NCI-H226 (cell line): ENCODE results near the gene CDK6.
A peak's percentile ranks its signal among the peaks of the same experiment; 100 is the strongest.
"Not testable (repeated sequence)": the region's sequence is repeated elsewhere in the genome, so short reads cannot be mapped to it uniquely, and the experiment has no call there.

Experiments
- DNase-seq: peaks from one replicate; pipeline ENCODE4 v3.0.0-alpha.2; 2015

Gene CDK6

DNA sequence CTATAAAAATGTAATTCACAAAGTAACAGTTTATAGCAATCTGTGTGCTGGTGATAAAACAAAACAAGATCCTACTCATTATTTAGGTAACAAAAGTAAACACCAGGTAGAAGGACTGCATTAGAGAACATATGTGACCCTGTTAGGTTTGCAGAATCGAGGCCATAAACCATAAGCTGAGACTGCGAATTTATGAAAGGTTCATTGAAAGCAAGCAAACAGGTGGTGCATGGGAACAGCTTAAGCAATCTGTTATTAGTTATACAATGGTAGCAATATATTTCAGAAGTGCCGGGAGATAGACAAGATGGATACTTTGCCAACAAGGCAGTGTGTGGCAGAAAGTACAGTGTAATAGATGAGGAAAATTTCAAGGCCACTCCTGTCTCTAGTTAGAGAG lies 222.7 kb downstream of the CDK6 start:
- no peak for DNase-seq

DNA sequence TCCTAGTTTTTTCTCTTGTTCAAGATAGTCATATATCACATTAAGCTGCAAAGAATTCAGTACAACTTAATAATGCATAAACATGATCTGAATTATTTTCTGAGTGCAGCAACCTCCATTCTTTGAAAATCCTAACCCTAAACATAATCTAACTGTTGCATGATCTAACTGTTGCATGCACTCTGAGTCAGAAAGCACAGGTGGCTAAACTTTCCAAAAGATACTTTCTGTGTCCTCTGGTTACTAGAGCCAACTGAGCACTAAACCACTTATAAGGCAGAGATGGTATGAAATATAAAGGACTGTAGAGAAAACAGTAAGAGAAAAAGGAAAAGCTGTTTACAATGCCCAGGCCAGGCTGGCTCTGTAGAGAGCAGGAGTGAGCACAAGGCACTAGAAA lies 223.2 kb downstream of the CDK6 start:
- no peak for DNase-seq

GRCh38 chr7:92612501-92612900 lies 223.9 kb downstream of the CDK6 start:
- no peak for DNase-seq

DNA sequence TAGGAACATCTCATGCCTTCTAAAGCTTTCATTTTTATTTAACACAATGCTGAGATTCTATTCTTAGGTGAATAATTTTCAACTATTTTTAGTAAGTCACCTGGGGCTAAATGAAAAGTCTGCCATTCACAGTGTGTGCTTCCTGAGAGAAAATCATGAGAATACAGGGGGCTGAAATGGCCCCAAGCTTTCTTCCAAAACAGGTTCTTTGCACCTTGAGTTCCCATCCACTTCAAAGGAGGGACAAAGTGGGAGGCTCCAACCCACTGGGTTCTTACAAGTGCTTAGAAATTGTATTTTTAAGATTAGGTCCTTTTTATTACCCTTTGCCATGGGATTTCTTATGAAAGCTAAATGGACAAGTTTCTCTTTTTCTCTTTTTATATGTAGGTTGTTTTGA lies 224.6 kb downstream of the CDK6 start:
- DNase-seq: no peak

GRCh38 chr7:92609921-92610518 lies 226.4 kb downstream of the CDK6 start:
- no peak for DNase-seq

GRCh38 chr7:92608380-92609322 lies 227.7 kb downstream of the CDK6 start:
- no peak for DNase-seq

- DNase-seq: no peak
Measured at GRCh38 chr7:92606985-92607384, 229.4 kb downstream of the CDK6 start.

- DNase-seq: not testable (repeated sequence)
Measured at GRCh38 chr7:92604517-92604916, 231.9 kb downstream of the CDK6 start.

GRCh38 chr7:92603089-92603445 lies 233.3 kb downstream of the CDK6 start:
- DNase-seq: no peak

- peak; percentile 25 for DNase-seq
Measured at GRCh38 chr7:92602352-92603088, 233.9 kb downstream of the CDK6 start.

DNA sequence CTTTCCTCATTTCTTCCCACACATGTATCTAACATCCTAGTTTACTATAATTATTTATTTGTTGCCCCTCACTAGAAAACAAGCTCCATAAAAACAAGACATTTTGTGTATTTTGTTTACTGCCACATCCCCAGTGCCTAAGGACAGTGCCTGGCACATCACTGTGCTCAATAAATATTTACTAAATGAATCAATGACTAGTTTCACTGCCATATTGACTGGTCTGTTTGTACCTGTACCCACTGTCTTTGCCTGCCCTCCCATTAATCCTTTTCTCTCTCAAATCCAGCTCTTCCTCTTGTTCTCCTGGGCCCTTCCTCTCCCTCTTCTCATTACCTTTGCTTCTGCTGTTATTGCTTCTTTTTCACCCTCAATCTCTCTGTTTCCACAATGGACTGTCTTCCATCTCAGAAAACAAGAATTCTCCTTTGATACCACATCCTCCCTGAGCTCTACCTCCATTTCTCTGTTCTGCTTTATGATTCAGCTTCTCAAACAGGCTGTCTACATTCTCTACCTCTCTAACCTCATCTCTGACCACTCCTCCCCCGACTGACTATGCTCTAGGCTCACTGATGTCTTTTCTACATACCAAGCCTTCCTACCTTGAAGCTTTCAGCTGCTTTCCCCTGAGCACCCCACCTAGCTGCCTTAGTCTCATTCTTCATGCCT lies 237.9 kb downstream of the CDK6 start:
- DNase-seq: no peak

DNA sequence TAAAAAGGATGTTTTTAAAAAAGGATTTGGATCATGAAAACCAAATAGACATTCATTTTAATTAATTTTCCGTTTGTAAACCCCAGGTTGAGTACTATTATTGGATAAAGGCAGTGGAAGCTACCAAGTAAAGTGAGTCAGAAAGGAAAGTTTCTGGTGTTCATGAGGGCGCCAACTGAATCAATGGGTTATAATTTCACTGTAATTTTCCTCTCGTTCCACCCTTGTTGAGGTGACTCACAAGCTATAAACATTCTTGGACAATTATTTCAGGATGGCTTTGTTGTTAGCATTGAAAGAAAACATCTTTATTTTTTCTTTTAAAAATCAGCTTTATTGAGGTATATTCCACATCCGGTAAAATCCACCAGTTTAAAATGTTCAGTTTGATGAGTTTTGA lies 241.1 kb downstream of the CDK6 start:
- DNase-seq: no peak

DNA sequence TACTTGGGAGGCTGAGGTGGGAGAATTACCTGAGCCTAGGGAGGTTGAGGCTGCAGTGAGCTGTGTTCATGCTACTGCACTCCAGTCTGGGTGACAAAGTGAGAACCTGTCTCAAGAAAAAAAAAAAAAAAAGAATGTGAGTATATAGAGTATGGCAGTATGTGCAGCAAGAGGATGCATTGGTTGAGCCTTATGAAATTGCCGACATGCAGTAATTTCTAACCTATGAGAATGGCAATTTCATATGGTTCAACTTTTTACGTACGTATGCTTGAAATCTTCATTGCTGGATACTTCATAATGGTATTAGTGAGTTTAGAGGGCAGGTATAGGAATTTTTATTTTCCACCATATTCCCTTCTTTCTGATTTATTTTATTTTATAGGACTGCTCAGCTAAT lies 241.6 kb downstream of the CDK6 start:
- no peak for DNase-seq

DNA sequence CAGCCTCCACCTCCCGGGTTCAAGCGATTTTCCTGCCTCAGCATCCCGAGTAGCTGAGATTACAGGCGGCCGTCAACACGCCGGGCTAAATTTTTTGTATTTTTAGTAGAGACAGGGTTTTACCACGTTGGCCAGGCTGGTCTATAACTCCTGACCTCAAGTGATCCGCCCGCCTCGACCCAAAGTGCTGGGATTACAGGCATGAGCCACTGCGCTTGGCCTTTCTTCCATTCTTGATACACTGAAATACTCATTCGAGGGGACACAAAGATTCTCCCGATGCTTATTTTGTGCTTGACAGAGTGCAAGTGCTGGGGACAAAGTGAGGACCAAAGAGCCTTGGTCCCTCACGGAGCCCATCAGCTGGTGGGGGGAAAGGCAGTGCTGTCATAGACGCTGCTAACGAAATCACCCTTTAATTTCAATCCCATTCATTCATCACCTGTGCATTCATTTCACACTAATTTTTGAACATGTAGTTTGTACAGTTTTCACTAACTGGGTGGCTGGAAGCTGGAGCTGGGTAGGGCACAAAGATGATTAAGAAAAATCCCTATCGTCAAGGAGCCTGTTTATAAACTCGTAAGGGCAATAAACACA lies 245.6 kb downstream of the CDK6 start:
- no peak for DNase-seq

DNA sequence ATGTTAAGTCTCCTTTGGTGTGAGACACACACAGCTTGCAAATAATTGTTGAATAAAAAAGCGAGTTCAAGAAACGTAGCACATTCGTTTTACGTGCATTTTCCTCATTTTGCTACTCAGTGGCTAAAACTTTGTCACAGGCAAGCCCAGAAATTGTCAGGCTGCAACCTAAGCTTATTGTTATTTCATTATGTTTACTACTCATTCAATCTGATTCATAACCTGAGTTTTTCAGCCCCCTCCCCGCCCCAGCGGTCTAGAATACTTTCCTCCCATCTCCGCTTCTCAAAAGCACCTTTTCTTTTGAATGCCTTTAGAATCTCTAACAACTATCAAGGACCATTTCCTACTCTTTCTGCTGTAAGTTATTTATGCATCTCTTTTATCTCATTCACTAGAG lies 247.3 kb downstream of the CDK6 start:
- no peak for DNase-seq

GRCh38 chr7:92588561-92588960 lies 247.8 kb downstream of the CDK6 start:
- DNase-seq: no peak

DNA sequence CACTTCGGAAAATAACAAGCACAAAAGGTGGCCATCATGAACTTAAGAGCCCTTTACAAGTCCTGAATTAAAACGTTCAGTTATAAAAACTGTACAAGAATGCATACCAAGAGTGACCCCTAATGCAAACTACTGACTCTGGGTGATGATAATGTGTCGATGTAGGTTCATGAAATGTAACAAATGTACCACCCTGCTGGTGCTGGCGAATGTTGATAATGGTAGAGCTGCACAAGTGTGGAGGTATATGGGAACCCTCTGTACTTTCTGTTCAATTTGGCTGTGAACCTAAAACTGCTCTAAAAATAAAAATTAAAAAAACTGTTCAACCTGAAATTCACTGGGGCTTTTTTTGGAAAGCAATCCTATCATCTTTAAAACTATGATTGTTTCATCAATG lies 249.5 kb downstream of the CDK6 start:
- DNase-seq: no peak

- no peak for DNase-seq
Measured at GRCh38 chr7:92586403-92586802, 250.0 kb downstream of the CDK6 start.

DNA sequence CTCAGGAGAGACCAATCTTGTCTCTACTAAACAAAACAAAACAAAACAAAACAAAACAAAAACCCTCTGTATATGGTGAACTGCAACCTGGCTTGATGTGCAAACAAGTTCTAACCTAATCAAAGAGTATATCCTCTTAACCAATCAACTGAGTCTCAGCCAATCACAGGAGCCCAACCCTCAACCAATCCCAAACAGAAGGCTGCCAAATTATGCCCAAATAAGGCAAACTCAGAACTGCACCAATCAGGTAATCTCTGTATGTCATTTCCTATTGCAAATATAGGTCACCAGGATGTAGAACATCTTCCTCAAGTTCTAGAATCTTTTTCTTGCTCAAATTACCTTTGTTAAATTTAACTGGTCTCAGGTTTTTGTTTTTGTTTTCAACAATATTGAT lies 251.4 kb downstream of the CDK6 start:
- DNase-seq: no peak

DNA sequence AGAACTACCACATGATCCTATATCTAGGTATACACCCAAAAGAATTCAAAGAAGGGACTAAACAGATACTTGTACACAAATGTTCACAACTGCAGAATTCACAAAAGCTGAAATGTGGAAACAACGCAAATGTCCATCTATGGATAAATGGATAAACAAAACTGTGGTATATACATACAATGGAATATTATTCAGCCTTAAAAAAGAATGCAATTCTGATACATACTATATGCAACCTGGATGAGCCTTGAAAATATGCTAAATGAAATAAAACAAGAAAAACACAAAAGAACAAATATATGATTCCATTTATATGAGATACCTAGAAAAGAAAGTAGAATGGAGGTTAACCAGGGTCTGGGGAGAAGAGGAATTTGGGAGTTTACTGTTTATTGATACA lies 253.4 kb downstream of the CDK6 start:
- no peak for DNase-seq

- no peak for DNase-seq
Measured at GRCh38 chr7:92576296-92576695, 260.1 kb downstream of the CDK6 start.

GRCh38 chr7:92569137-92569536 lies 267.2 kb downstream of the CDK6 start:
- no peak for DNase-seq

GRCh38 chr7:92567460-92567859 lies 268.9 kb downstream of the CDK6 start:
- no peak for DNase-seq
